ENCODE results near the gene FOXJ2. TPM values are rescaled to one million over a fixed set of nuclear protein-coding genes. Genes with fewer than 3 reads are reported as not detected.

Gene FOXJ2
- total RNA-seq, 3 donors from 2014 or later: 10.8 to 24.0 (median 12.3) TPM

DNA sequence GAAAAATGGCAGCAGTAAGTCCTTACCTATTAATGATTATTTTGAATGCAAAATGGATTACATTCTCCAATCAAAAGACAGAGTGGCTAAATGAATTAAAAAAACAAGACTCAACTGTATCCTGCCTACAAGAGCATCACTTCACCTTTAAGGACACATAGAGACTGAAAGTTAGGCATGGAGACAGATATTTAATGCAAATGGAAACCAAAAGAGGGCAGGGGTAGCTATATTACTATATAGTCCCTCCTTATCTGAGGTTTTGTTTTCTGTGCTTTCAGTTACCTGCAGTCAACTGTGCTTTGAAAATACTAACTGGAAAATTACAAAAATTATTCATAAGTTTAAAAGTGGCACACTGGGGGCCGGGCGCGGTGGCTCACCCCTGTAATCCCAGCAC is 66.7 kb downstream of the FOXJ2 start:
- no peak for TF ChIP-seq CTCF (IDR thresholded peaks at IDR 0.05)
- intact Hi-C loops (cut with DNase I, micrococcal nuclease): no loop called here
- H3K4me1 ChIP-seq (ENCODE audit: low read depth): no peaks in the 10 kb centered on the region
- no peaks in the 10 kb centered on the region for H3K36me3 ChIP-seq (ENCODE audit: low read depth)
- H3K9me3 ChIP-seq: no peaks in the 10 kb centered on the region
- ATAC-seq (no peak), DNase-seq (no peak)
- no peak overlapping the region for H3K4me3 ChIP-seq

Other genes with a start within 250 kb of the FOXJ2 start
- under 1 TPM in 1 of 3 donors, not detected in 2; 0.64 TPM for gene NANOG, start 243.3 kb upstream of the FOXJ2 start, total RNA-seq
- gene SLC2A14, start 159.8 kb upstream of the FOXJ2 start, total RNA-seq: under 1 TPM; 0.41 to 0.81 (median 0.47) TPM
- gene SLC2A3, start 96.5 kb upstream of the FOXJ2 start, total RNA-seq: 10 to 100 TPM; 11.9 to 19.9 (median 18.0) TPM
- 10 to 100 TPM in 2 of 3 donors, 1 to 10 TPM in 1; 2.8 to 15.5 (median 12.5) TPM for gene C3AR1, start 33.6 kb downstream of the FOXJ2 start, total RNA-seq
- 10 to 100 TPM; 37.1 to 41.6 (median 39.5) TPM for gene NECAP1, start 49.6 kb downstream of the FOXJ2 start, total RNA-seq
- 1 to 10 TPM in 2 of 3 donors, under 1 TPM in 1; 0.70 to 1.1 (median 1.0) TPM for gene CLEC4A, start 90.9 kb downstream of the FOXJ2 start, total RNA-seq
- gene ZNF705A, start 124.3 kb downstream of the FOXJ2 start, total RNA-seq: not detected
- gene FAM90A1, start 194.9 kb downstream of the FOXJ2 start, total RNA-seq: under 1 TPM in 1 of 3 donors, not detected in 2; 0.36 TPM

Data from mucosa of descending colon (tissue), 3 donors.